GDM1 (cell line): ENCODE results near the gene ZFAND3.
A peak's percentile ranks its signal among the peaks of the same experiment; 100 is the strongest.

Experiments
- DNase-seq: peaks from one replicate; lab custom pipeline; 2025; lab: John Stamatoyannopoulos, UW

Gene ZFAND3

GRCh38 chr6:37798436-37799262 lies 20.9 kb upstream of the ZFAND3 start:
- DNase-seq = no peak

- DNase-seq = no peak
These were observed 20.3 kb upstream of the ZFAND3 start for GRCh38 chr6:37799263-37799644.

DNA sequence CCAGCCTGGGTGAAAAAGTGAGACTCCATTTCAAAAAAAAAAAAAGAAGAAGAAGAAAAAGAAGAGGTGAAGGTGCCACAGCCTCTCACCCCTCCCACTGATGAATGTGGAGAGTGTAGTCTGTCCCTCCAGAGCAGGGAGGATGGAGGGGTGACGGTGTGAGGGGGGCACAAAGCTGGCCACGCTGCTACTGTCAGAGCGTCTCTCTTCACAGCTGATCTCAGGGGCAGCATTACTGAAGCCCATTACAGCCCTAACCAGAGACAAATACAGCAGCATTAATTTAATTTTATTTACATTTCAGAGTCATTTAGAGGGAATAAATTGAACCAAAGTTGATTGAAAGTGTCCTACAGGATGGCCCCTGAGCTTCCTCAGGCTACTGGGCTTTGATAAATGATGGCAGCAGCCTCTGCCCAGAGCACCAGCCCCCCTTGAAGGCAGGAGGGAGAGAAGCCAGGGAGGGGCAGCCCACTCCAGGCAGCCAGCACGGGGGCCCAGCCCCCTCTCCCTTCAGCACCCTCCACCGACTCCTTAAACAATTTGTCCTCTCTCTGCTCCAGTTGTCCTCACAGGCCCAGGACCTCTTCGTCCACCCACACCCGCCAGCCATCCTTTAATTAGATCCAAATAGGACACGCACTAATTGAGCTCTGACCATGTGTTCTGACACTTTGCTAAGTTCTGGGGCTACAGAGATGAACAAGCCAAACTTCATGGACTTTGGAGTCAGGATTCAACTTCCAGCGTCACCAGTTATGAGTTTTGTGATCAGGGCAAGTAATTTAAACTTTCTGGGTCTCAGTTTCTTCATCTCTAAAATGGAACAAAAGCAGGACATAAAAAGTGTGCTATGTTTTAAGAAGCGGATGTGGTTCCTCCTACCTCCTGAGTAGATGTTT lies 18.6 kb upstream of the ZFAND3 start:
- DNase-seq = no peak

GRCh38 chr6:37801605-37801940 lies 18.0 kb upstream of the ZFAND3 start:
- DNase-seq = no peak

- no peak for DNase-seq
These were observed 16.7 kb upstream of the ZFAND3 start for GRCh38 chr6:37802810-37803209.

- DNase-seq = no peak
These were observed 14.9 kb upstream of the ZFAND3 start for GRCh38 chr6:37804586-37804985.

DNA sequence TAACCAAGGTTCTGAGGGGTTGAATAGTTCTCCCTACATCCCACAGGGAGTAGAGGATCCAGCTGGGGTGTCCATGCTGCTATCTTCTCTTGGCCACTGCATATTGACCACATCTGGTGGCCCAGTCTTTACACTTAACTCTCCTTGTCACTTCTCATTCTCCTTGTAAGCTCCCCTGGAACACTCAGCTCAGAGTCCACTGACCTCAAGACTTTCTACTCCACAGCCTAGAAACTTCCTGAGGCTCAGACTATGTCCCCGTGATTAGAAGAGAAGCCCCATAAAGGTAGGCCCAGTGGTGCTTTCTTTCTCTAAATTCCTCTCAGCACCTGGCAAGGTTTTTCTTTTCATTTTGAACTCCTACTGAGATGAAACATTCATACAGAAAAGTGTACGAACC lies 13.3 kb upstream of the ZFAND3 start:
- no peak for DNase-seq

DNA sequence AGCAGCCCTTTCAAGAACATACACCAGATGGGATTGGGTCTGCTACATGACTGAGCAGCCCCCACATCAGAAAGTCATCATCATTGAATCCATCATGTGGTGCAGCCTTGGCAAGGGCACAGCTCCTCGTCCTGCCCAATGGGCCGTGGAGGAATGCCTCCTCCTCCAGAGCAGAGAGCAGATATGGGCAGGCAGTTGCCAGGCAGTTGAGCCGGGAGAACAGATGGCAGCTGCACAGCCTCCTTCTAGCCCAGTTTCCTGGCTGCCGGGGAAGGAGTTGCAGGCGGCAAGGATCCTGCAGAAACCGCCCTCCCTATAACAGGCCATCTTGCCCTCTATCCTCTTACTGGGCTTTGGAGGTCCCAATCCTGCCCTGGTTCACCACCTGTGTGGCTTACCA lies 11.9 kb upstream of the ZFAND3 start:
- DNase-seq = no peak

- no peak for DNase-seq
These were observed 10.4 kb upstream of the ZFAND3 start for GRCh38 chr6:37809197-37809543.

- no peak for DNase-seq
These were observed 6.7 kb upstream of the ZFAND3 start for GRCh38 chr6:37812841-37813240.

DNA sequence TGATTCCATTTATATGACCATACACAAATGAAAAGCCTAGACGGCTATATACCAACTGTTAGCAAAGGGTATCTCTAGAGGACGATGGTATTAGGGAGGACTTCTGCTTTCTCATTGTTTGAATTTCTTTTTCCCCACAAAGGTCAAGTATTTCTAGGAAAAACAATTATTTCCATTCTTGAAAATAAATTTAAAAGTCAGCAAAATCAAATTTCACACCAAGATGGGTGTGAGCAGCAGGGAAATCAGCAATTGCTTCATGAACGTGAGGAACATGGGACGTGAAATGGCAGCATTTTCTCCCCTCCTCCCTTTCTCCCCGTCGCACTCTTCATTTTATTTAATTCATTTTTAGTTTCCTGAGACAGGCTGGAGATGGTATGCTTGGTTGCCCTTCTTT lies 5.2 kb upstream of the ZFAND3 start:
- DNase-seq = no peak

DNA sequence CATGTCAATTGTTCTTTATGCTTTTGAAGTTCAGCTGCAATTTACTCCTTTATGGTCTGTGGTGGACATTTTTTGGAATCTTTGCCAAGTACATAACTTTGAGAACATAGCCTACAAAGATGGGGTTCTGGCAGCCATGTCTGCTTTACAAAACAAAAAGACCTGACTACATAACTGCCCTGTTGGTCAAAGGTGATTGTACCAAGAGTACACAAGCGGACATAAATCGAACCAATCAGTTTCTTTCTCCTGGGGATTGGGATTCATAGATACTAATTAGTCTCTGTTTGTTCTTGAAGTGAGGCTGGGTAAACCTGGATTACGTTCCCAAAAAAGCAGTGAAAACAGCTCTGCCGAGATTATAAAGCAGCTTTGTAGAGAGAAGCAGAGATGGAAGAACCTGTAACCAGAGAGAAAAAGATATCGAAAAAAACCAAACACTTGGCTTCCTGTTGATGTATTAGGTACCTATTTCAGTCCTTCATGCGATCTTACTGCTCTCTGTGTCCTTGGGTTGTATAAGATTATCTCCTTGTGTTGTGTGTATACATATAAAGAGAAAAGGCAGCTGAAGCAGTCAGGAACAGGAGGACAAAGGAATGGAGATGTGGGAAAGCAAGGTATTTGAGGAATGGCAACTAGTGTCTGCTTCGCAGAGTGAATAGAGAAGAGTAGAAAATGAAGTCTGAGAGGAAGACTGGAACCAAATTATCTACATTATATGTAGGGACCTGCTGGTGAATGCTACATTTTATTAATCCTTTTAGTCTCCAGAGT lies 2.7 kb upstream of the ZFAND3 start:
- DNase-seq = no peak

- peak; percentile 94 for DNase-seq
These were observed 871 bp upstream of the ZFAND3 start for GRCh38 chr6:37818536-37819176.

DNA sequence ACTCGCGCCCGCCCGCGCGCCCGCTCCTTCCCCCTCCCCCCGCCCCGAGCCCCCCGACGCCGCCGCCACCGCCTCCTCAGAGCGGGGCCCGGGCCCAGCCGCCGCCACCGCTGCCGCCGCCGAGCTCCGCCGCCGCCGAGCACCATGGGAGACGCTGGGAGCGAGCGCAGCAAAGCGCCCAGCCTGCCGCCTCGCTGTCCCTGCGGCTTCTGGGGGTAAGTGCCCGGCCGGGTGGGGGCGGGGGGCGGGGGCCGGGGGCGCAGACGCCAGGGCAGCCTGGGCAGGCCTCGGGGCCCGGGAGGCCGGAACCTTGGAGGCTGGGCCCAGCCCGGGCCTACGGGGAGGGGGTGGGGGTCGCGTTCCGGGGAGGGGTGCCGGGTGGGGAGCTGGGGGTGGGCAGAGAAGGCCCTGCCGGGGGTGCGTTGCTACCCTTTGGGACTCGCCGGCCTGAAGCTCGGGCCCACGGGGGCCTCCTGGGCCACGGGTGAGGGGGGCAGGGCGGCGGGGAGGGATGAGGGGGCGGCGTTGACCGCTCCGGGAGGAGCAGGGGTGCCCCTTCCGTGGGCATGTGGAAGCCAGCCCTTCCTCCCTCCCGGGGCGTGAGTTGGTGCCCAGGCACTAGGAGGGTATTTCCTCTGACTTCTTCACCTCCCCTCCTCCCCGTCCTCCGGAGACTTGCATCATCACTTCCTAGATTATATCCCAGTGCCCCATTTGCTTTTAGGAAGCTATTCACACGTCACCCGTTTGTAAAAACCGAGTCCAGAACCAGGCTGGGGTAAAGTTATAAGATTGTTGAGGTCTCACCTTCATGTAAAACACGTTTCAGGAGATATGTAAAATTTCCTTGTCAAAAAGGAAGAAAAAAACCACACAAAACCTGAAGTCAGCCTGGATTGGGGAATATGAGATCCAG lies 533 bp downstream of the ZFAND3 start:
- DNase-seq = peak; percentile 52

- no peak for DNase-seq
These were observed 1.2 kb downstream of the ZFAND3 start for GRCh38 chr6:37820718-37821079.

DNA sequence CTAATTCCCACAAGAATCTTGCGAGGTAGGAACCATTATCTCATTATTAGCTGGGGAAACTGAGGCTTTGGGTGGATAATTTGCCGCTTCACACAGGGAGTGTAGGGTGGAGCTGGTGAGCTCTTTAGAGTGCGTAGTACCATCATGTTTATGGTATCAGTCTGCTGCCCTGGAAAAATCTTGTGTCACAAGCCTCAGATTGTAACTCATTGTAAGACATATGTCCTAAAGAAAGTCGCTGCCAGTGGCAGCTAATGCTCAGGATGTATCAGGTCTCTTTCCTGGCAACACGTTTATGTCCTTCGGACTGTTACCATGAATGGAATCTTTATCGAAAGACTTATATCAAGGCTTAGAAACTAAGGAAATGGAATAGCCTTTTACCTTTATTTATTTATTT lies 1.9 kb downstream of the ZFAND3 start:
- no peak for DNase-seq

- DNase-seq = no peak
These were observed 3.5 kb downstream of the ZFAND3 start for GRCh38 chr6:37822851-37823682.

- no peak for DNase-seq
These were observed 4.6 kb downstream of the ZFAND3 start for GRCh38 chr6:37824170-37824569.

DNA sequence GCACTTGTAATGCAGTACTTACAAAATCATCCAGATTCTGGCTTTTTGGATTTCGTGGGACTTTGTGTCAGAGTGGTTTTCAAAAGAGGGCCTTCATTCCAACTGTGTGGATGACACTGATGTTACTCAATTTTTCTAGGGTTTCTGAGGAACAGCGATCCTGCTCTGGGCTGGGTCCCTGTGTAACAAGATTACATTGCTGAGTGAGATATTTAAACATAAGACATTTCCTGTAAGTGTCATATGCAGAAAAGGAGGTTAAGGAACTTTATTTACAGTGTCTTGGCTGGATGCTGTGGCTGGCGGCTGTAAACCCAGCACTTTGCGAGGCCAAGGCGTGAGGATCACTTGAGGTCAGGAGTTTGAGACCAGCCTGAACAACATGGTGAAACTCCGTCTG lies 6.7 kb downstream of the ZFAND3 start:
- no peak for DNase-seq

DNA sequence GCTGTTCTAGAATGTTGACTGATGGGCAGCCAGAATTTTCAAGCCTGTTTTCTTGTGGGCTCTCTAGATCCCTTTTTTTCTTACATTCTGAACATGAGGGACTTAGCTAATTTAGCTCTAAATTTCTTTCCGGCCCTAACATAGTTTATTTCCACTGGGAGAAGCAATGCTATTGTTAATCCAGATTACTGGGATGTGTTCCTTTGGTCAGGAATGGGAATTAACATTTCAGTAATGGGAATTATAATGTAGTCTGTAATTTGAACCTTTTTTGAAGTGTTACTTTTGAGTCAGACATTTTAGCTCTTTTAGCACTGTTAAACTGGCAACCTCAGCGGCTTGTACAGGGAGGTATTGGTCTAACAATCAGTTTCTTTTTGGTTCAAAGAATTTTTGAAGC lies 7.5 kb downstream of the ZFAND3 start:
- DNase-seq = no peak
